HepG2 (cell line): Measurements from ENCODE around the gene IRAK2. TPM values are rescaled to one million over a fixed set of nuclear protein-coding genes. Genes with fewer than 3 reads are reported as not detected.

Experiments
- ATAC-seq: fragments of 200-7000 bp; cut with Tn5 transposase; 3 replicates; pipeline ENCODE4 v1.9.1; 2020; ENCODE audit warnings: mild to moderate bottlenecking, moderate library complexity
- BruUV-seq: library from RNA; stranded (reverse); fragments of 400-500 nt; replicated peaks from 2 replicates; lab custom pipeline; 2021; lab: Mats Ljungman, UMichigan
- CTCF ChIA-PET: fragments of 300-600 bp; formaldehyde crosslinking; extraction: SDS; loops from one replicate; lab custom pipeline; 2021; ENCODE audit warnings: low total read pairs, inconsistent platforms, low intra/inter-chr PET ratio; lab: Yijun Ruan, JAX
- POLR2A ChIA-PET: fragments of 350-600 bp; sonication (Branson Sonifier 250); formaldehyde crosslinking; loops from one replicate; lab custom pipeline; 2020; ENCODE audit warnings: antibody characterized with exemption, inconsistent platforms; lab: Yijun Ruan, JAX
- DNase-seq: peaks from one replicate; pipeline ENCODE4 v3.0.0-alpha.2; 2015; ENCODE audit warnings: low spot score
- FAIRE-seq: peaks from 3 replicates; lab custom pipeline; 2011; peaks lifted over from hg19 to GRCh38; lab: Jason Lieb, UNC
- H2AFZ ChIP-seq: one replicate; pipeline ENCODE4 v1.6.1; 2011; ENCODE audit warnings: low read length, inconsistent platforms
- H3K27ac ChIP-seq: fragments of 300-600 bp; 3 replicates; pipeline ENCODE4 v1.8.0; 2011; ENCODE audit warnings: mixed run types, mild to moderate bottlenecking, mixed read lengths, low read length, inconsistent platforms; ENCODE audit not compliant: insufficient read depth; ENCODE audit errors: extremely low read length
- H3K27me3 ChIP-seq, 2 experiments: fragments of 200-600 bp in 1 of 2; 2 replicates in 1 of 2; 3 replicates in 1 of 2; pipeline versions ENCODE4 v1.6.0 to v1.8.0; 2011; ENCODE audit warnings: low read length in 2 of 2, mild to moderate bottlenecking in 2 of 2, moderate library complexity in 2 of 2, inconsistent platforms in 1 of 2; ENCODE audit not compliant: insufficient read depth in 2 of 2, control insufficient read depth in 1 of 2
- H3K36me3 ChIP-seq, 2 experiments: fragments of 200-600 bp in 1 of 2; replicated peaks in 1 of 2; 2 replicates in 1 of 2; 3 replicates in 1 of 2; pipeline versions ENCODE4 v1.5.1 to v1.8.0; 2011; ENCODE audit warnings: low read length in 2 of 2, inconsistent platforms in 1 of 2; ENCODE audit not compliant: insufficient read depth in 2 of 2, control insufficient read depth in 1 of 2
- H3K4me1 ChIP-seq: 2 replicates; pipeline ENCODE4 v1.5.1; 2012; ENCODE audit warnings: low read length, inconsistent platforms; ENCODE audit not compliant: insufficient read depth
- H3K4me2 ChIP-seq: 2 replicates; pipeline ENCODE4 v1.6.0; 2011; ENCODE audit warnings: low read depth, low read length, inconsistent platforms
- H3K4me3 ChIP-seq, 3 experiments: fragments of 200-600 bp in 1 of 3; sonication (generic), shearing (Covaris generic) in 1 of 3; replicated peaks in 1 of 3; 2 replicates each; pipeline ENCODE4 v1.5.1; 2011 to 2016; ENCODE audit warnings: low read length in 3 of 3, inconsistent platforms in 2 of 3, low read depth in 2 of 3, mild to moderate bottlenecking in 2 of 3, control low read depth in 1 of 3, mixed read lengths in 1 of 3; ENCODE audit not compliant: insufficient read depth in 1 of 3
- H3K79me2 ChIP-seq: one replicate; pipeline ENCODE4 v1.6.1; 2011; ENCODE audit warnings: low read length, inconsistent platforms; ENCODE audit not compliant: insufficient read depth
- H3K9ac ChIP-seq: 2 replicates; pipeline ENCODE4 v1.6.0; 2011; ENCODE audit warnings: mild to moderate bottlenecking, low read depth, low read length, inconsistent platforms; ENCODE audit not compliant: insufficient read depth
- H3K9me3 ChIP-seq: 2 replicates; pipeline ENCODE4 v1.5.1; 2012; ENCODE audit warnings: mild to moderate bottlenecking, low read length
- H4K20me1 ChIP-seq: 2 replicates; pipeline ENCODE4 v1.6.0; 2011; ENCODE audit warnings: inconsistent platforms, mild to moderate bottlenecking, low read length, moderate library complexity; ENCODE audit not compliant: insufficient read depth
- AHDC1 ChIP-seq: sonication (generic); formaldehyde crosslinking; IDR thresholded peaks from 2 replicates; pipeline ENCODE4 v1.5.1; 2020; ENCODE audit warnings: mild to moderate bottlenecking, missing genetic modification reagents, borderline replicate concordance
- CERS6 ChIP-seq: sonication (generic); formaldehyde crosslinking; IDR thresholded peaks from 2 replicates; pipeline ENCODE4 v1.5.0; 2020; ENCODE audit warnings: missing genetic modification reagents
- HNRNPLL ChIP-seq: fragments of 200-400 bp; formaldehyde crosslinking; IDR thresholded peaks from 2 replicates; pipeline ENCODE4 v1.6.1; 2017; ENCODE audit warnings: mild to moderate bottlenecking, low read depth, low read length; ENCODE audit not compliant: poor library complexity, severe bottlenecking
- KAT7 ChIP-seq: IDR thresholded peaks from 2 replicates; pipeline ENCODE4 v1.6.1; 2018; ENCODE audit warnings: borderline replicate concordance, missing compliant biosample characterization
- RFX1 ChIP-seq: fragments of 450-650 bp; IDR thresholded peaks from 2 replicates; pipeline ENCODE4 v1.6.1; 2017
- TAF15 ChIP-seq: fragments of 200-400 bp; formaldehyde crosslinking; IDR thresholded peaks from one replicate; pipeline ENCODE4 v1.6.1; 2018; ENCODE audit warnings: mild to moderate bottlenecking, low read depth, low read length; ENCODE audit not compliant: poor library complexity, severe bottlenecking
- ZNF121 ChIP-seq: sonication (generic); formaldehyde crosslinking; IDR thresholded peaks from 2 replicates; pipeline ENCODE4 v1.5.0; 2020; ENCODE audit warnings: mild to moderate bottlenecking, missing genetic modification reagents
- ZNF205 ChIP-seq: IDR thresholded peaks from 2 replicates; pipeline ENCODE4 v1.6.1; 2018; ENCODE audit warnings: missing biosample characterization, missing genetic modification reagents
- ZNF768 ChIP-seq: sonication (generic); formaldehyde crosslinking; IDR thresholded peaks from 2 replicates; pipeline ENCODE4 v1.4.0; 2020; ENCODE audit warnings: missing genetic modification reagents
- WGBS: methylation state at CpG from one replicate; pipeline ENCODE4 v1.1.6; 2017; ENCODE audit warnings: low lambda C conversion rate; 5-methylcytosine and 5-hydroxymethylcytosine counted together
- in situ Hi-C: cut with HindIII; loops from 2 replicates; pipeline ENCODE4 v1.10.0; 2017; ENCODE audit warnings: low pct_unique_long_range_greater_than_20kb; ENCODE audit not compliant: extremely low pct_ligation_motif_present
- intact Hi-C: fragments of 100-400 bp; cut with micrococcal nuclease; formaldehyde crosslinking; loops from one replicate; pipeline ENCODE4 v1.10.0; 2022; ENCODE audit not compliant: unreplicated experiment
- polyA plus RNA-seq, 8 experiments: library from polyadenylated mRNA; depleted of rRNA in 3 of 8; stranded (reverse) in 7 of 8; unstranded in 1 of 8; fragments of >200 nt; fragmentation: Illumina TruSeq in 4 of 8; extraction: Trizol in 4 of 8; gene quantifications; 2 replicates each; pipeline versions ENCODE4 v1.2.1 to v1.2.3, GENCODE V29; 2011 to 2016; ENCODE audit warnings: low read depth in 4 of 8, missing spikeins in 1 of 8, mixed read lengths in 1 of 8; ENCODE audit not compliant: insufficient read depth in 1 of 8
- total RNA-seq, 5 experiments: library from RNA; depleted of rRNA; stranded (reverse); fragments of >200 nt; fragmentation: Illumina TruSeq; extraction: Trizol; gene quantifications; 2 replicates each; pipeline ENCODE4 v1.2.3, GENCODE V29; 2016; ENCODE audit warnings: low read depth in 1 of 5

The IRAK2 gene
- total and polyA plus RNA-seq, 2 of the 13 experiments (the other 11 are each of a cell fraction or from before 2014, with no cell fraction given) = 13.1 to 23.3 TPM

- Histone ChIP-seq H3K9ac (no peak overlapping the region), H3K4me2 (no peak overlapping the region), H3K4me3 (no peak overlapping the region), H3K9me3 (no peaks in the 10 kb centered on the region), H2AFZ (no peak overlapping the region), H3K79me2 (peaks cover 35% of the 10 kb centered on the region), H4K20me1 (no peaks in the 10 kb centered on the region), H3K27ac (no peak overlapping the region), H3K36me3 (peaks cover 2 to 13% of the 10 kb centered on the region in 2 experiments), H3K4me1 (peaks cover 66% of the 10 kb centered on the region), H3K27me3 (no peaks in the 10 kb centered on the region)
- ChIA-PET POLR2A (interaction anchor here (1.3 kb wide), 1 partner anchor 33 kb away, joined by 4 read pairs; no protein-coding TSS in a partner anchor), CTCF (no interaction called here)
- DNase-seq (no peak), FAIRE-seq (no peak), ATAC-seq (no peak)
- BruUV-seq = no TSS peak
- TF ChIP-seq KAT7 (CRISPR knock-in tag) = no peak
- peak; percentile 93 for TF ChIP-seq ZNF768
- WGBS = 97% methylated on average over 8 of the region's 13 CpGs
- intact Hi-C loops = no loop called here
- in situ Hi-C loops = no loop called here
Measured at GRCh38 chr3:10170915-10171478, 6.3 kb downstream of the IRAK2 start.

GRCh38 chr3:10173095-10173925 lies 8.6 kb downstream of the IRAK2 start:
- H3K79me2 ChIP-seq = peaks cover 26% of the 10 kb centered on the region
- in situ Hi-C loops (no loop called here), intact Hi-C loops (no loop called here)
- peaks cover 7 to 25% of the 10 kb centered on the region in 2 experiments for H3K36me3 ChIP-seq
- H3K4me1 ChIP-seq = peaks cover 43% of the 10 kb centered on the region
- peak overlapping the region; percentile 56 for H3K27ac ChIP-seq
- DNase-seq (no peak), FAIRE-seq (no peak), ATAC-seq (peak; percentile 14; the same call in 2 of the 3 replicates)
- CTCF ChIA-PET = no interaction called here
- H3K9me3 ChIP-seq = no peaks in the 10 kb centered on the region
- no peaks in the 10 kb centered on the region for H3K27me3 ChIP-seq
- 91% methylated on average over 10 of the region's 10 CpGs for WGBS
- POLR2A ChIA-PET = interaction anchor here (1.1 to 2.0 kb wide), 2 partner anchors 19 to 50 kb away, joined by 5 to 10 read pairs; no protein-coding TSS in a partner anchor
- H3K4me3 ChIP-seq = no peak overlapping the region
- peak overlapping the region; percentile 4; the same call in 1 of the 2 replicates for H3K9ac ChIP-seq
- H3K4me2 ChIP-seq = peak overlapping the region; percentile 70
- H2AFZ ChIP-seq = no peak overlapping the region
- H4K20me1 ChIP-seq = no peaks in the 10 kb centered on the region
- TSS peak; percentile 65 for BruUV-seq
- TF ChIP-seq TAF15 = no peak
- 0 out of 2 replicates have a peak, but pooled peaks have one; percentile 3 for TF ChIP-seq AHDC1 (CRISPR knock-in tag)
- TF ChIP-seq RFX1 = no peak
- no peak for TF ChIP-seq CERS6
- TF ChIP-seq ZNF121 (CRISPR knock-in tag) = peak; percentile 87
- TF ChIP-seq HNRNPLL = no peak
- no peak for TF ChIP-seq ZNF205 (CRISPR knock-in tag)
